GM23338 (cell line): Measurements from ENCODE around the gene NUDT21.

Experiments
- EZH2 ChIP-seq: fragments of 200-600 bp; sonication (generic); IDR thresholded peaks from one replicate; pipeline ENCODE4 v1.8.0; 2017; ENCODE audit warnings: antibody characterized with exemption, mild to moderate bottlenecking, low read depth; ENCODE audit not compliant: unreplicated experiment
- POLR2AphosphoS5 ChIP-seq: IDR thresholded peaks from 2 replicates; pipeline ENCODE4 v1.6.1; 2016; ENCODE audit warnings: antibody characterized with exemption, low read depth
- TF ChIP-seq, protein P1 (sequence below), 2 experiments: fragments of 200-600 bp in 1 of 2; sonication (generic) in 1 of 2; conservative IDR thresholded peaks; 2 replicates each; pipeline versions ENCODE4 v1.5.1 to v1.6.1; 2016 to 2017; ENCODE audit warnings: antibody characterized with exemption in 2 of 2, low read depth in 2 of 2, mild to moderate bottlenecking in 2 of 2, moderate library complexity in 1 of 2

DNA sequence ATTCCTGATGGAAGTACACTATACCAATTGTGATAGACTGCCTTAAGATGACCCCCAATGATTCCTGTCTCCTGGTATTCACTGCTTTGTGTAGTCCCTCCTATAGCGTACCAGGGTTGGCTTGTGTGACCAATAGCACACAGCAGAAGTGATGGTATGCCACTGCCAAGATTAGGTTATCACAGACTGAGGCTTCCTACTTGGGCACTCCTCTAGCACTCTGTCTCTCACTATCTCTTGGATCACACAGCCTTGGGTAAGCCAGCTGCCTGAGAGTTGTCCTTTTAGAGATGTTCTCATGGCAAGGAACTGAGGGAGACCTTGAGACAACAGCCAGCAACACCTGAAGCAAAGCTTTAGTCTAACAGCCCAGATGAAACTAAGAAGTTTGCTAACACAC lies 13.1 kb downstream of the NUDT21 start:
- TF ChIP-seq POLR2AphosphoS5 (no peak), EZH2 (no peak)
- TF ChIP-seq, protein P1, sequence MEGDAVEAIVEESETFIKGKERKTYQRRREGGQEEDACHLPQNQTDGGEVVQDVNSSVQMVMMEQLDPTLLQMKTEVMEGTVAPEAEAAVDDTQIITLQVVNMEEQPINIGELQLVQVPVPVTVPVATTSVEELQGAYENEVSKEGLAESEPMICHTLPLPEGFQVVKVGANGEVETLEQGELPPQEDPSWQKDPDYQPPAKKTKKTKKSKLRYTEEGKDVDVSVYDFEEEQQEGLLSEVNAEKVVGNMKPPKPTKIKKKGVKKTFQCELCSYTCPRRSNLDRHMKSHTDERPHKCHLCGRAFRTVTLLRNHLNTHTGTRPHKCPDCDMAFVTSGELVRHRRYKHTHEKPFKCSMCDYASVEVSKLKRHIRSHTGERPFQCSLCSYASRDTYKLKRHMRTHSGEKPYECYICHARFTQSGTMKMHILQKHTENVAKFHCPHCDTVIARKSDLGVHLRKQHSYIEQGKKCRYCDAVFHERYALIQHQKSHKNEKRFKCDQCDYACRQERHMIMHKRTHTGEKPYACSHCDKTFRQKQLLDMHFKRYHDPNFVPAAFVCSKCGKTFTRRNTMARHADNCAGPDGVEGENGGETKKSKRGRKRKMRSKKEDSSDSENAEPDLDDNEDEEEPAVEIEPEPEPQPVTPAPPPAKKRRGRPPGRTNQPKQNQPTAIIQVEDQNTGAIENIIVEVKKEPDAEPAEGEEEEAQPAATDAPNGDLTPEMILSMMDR (conservative IDR thresholded peaks at IDR 0.05; ENCODE audit: low read depth in 2 of 2), result no peak
